Testis (tissue), 3 donors: ENCODE data around the gene AGBL4. TPM values are rescaled to one million over a fixed set of nuclear protein-coding genes. Genes with fewer than 3 reads are reported as not detected.
A peak's percentile ranks its signal among the peaks of the same experiment; 100 is the strongest.

Experiments
- DNase-seq: peaks from one replicate; pipeline ENCODE4 v3.0.0-alpha.2; 2019
- H3K27ac ChIP-seq, 2 donors: fragments of 200-600 bp; sonication (generic); one replicate each; pipeline ENCODE4 v1.5.1; 2019
- H3K27me3 ChIP-seq: fragments of 200-600 bp; sonication (generic); one replicate; pipeline ENCODE4 v1.5.1; 2019
- H3K36me3 ChIP-seq: fragments of 200-600 bp; sonication (generic); one replicate; pipeline ENCODE4 v1.5.1; 2017; ENCODE audit warnings: low read depth; ENCODE audit errors: missing control alignments
- H3K4me1 ChIP-seq: fragments of 200-600 bp; sonication (generic); one replicate; pipeline ENCODE4 v1.5.1; 2019
- H3K4me3 ChIP-seq, 2 donors: fragments of 200-600 bp; sonication (generic); one replicate each; pipeline ENCODE4 v1.5.1; 2017 to 2019
- H3K9me3 ChIP-seq: fragments of 200-600 bp; sonication (generic); one replicate; pipeline ENCODE4 v1.5.1; 2017
- CTCF ChIP-seq, 3 experiments: fragments of 450-650 bp in 2 of 3; fragments of 200-600 bp in 1 of 3; sonication (generic) in 1 of 3; IDR thresholded peaks; one replicate each; pipeline ENCODE4 v1.5.1; 2016 to 2019; ENCODE audit warnings: antibody characterized with exemption in 3 of 3, mild to moderate bottlenecking in 2 of 3, moderate library complexity in 1 of 3
- POLR2A ChIP-seq: fragments of 450-650 bp; IDR thresholded peaks from one replicate; pipeline ENCODE4 v1.6.1; 2017; ENCODE audit warnings: antibody characterized with exemption, mild to moderate bottlenecking, moderate library complexity
- WGBS, 2 donors: methylation state at CpG; one replicate each; pipeline ENCODE4 v1.1.5; 2018; 5-methylcytosine and 5-hydroxymethylcytosine counted together
- intact Hi-C: fragments of 100-400 bp; cut with DNase I; formaldehyde crosslinking; loops from one replicate; pipeline ENCODE4 v1.15.1; 2023; ENCODE audit warnings: low total_unique reads
- polyA plus RNA-seq: library from polyadenylated mRNA; stranded (reverse); fragments of 350-450 nt; fragmentation: Illumina TruSeq; extraction: RNeasy Lipid Tissue Mini Kit (QIAGEN cat#74804); gene quantifications from one replicate; pipeline ENCODE4 v1.2.3, GENCODE V29; 2014; ENCODE audit warnings: low read depth, low replicate concordance; ENCODE audit not compliant: insufficient read depth
- total RNA-seq, 2 donors: library from RNA; depleted of rRNA; stranded (reverse); fragments of >200 nt; gene quantifications; one replicate each; pipeline ENCODE4 v1.2.3, GENCODE V29; 2016

AGBL4 gene
- total and polyA plus RNA-seq, 3 donors from 2014 or later, result 3.3 to 6.9 (median 5.8) TPM

DNA sequence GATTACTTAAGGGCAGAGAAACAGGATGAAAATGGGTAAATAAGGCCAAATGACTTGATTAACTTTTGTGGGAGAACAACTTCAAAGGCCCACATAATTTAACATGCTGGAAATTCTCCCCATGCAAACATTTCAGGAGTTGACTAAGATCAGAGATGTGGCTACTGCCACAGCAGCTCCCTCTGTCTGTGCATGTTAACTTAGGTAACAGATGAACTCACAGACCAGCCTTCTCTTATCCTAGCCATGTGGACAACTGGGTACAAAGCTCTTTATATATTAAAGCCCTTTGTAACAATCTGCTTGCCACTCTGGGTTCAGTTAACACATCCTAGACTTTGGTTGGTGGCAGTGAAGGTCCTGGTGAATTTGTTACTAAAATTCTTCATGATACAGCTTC lies 1280.3 kb downstream of the AGBL4 start:
- no peak for DNase-seq
- TF ChIP-seq CTCF (IDR thresholded peaks at IDR 0.05), result no peak
- Histone ChIP-seq H3K4me3 (no peak overlapping the region), H3K27ac (no peak overlapping the region), H3K36me3 (no peaks in the 10 kb centered on the region), H3K27me3 (no peaks in the 10 kb centered on the region), H3K9me3 (no peaks in the 10 kb centered on the region), H3K4me1 (peaks cover 12% of the 10 kb centered on the region)
- intact Hi-C loops, result no loop called here

- H3K36me3 ChIP-seq, result no peaks in the 10 kb centered on the region
- H3K9me3 ChIP-seq, result no peaks in the 10 kb centered on the region
- no peak for DNase-seq
- peaks cover 12% of the 10 kb centered on the region for H3K4me1 ChIP-seq
- H3K27ac ChIP-seq, result peak overlapping the region in 1 of 2 donors; percentile 7
- H3K27me3 ChIP-seq, result no peaks in the 10 kb centered on the region
- 69 to 82% methylated on average over 7 of the region's 7 CpGs for WGBS, 2 donors
- H3K4me3 ChIP-seq, result no peak overlapping the region
- intact Hi-C loops, result no loop called here
- no peak for TF ChIP-seq CTCF (IDR thresholded peaks at IDR 0.05)
- no peak for TF ChIP-seq POLR2A
Observed at GRCh38 chr1:48741380-48741779, 1282.4 kb downstream of the AGBL4 start.

GRCh38 chr1:48740621-48741020 lies 1283.1 kb downstream of the AGBL4 start:
- no peaks in the 10 kb centered on the region for H3K36me3 ChIP-seq
- peaks cover 12% of the 10 kb centered on the region for H3K4me1 ChIP-seq
- DNase-seq, result no peak
- H3K9me3 ChIP-seq, result no peaks in the 10 kb centered on the region
- WGBS, 2 donors, result 53 to 59% methylated on average over 3 of the region's 3 CpGs
- H3K27ac ChIP-seq, result no peak overlapping the region
- TF ChIP-seq CTCF (IDR thresholded peaks at IDR 0.05) (no peak), POLR2A (no peak)
- no peaks in the 10 kb centered on the region for H3K27me3 ChIP-seq
- H3K4me3 ChIP-seq, result no peak overlapping the region
- intact Hi-C loops, result no loop called here

- WGBS, 2 donors, result 57 to 65% methylated on average over 3 of the region's 3 CpGs
- Histone ChIP-seq H3K27me3 (no peaks in the 10 kb centered on the region), H3K4me1 (peaks cover 12% of the 10 kb centered on the region), H3K36me3 (no peaks in the 10 kb centered on the region), H3K9me3 (no peaks in the 10 kb centered on the region), H3K4me3 (no peak overlapping the region), H3K27ac (no peak overlapping the region)
- DNase-seq, result no peak
- intact Hi-C loops, result no loop called here
- TF ChIP-seq POLR2A (no peak), CTCF (IDR thresholded peaks at IDR 0.05) (no peak)
Observed at GRCh38 chr1:48739091-48739490, 1284.7 kb downstream of the AGBL4 start.

GRCh38 chr1:48738356-48738755 lies 1285.4 kb downstream of the AGBL4 start:
- no peak for TF ChIP-seq CTCF (IDR thresholded peaks at IDR 0.05)
- TF ChIP-seq POLR2A, result no peak
- no peak overlapping the region for H3K4me3 ChIP-seq
- intact Hi-C loops, result no loop called here
- H3K27me3 ChIP-seq, result no peaks in the 10 kb centered on the region
- peaks cover 12% of the 10 kb centered on the region for H3K4me1 ChIP-seq
- H3K27ac ChIP-seq, result no peak overlapping the region
- DNase-seq, result no peak
- H3K36me3 ChIP-seq, result no peaks in the 10 kb centered on the region
- no peaks in the 10 kb centered on the region for H3K9me3 ChIP-seq
- WGBS, 2 donors, result 80 to 94% methylated on average over 2 to 4 of the region's 4 CpGs
